SW480 (cell line): Measurements from ENCODE around the gene SHPK.

Source experiments
- DNase-seq: peaks from one replicate; pipeline ENCODE4 v3.0.0-alpha.2; 2016; ENCODE audit warnings: low spot score

The SHPK gene, protein sequence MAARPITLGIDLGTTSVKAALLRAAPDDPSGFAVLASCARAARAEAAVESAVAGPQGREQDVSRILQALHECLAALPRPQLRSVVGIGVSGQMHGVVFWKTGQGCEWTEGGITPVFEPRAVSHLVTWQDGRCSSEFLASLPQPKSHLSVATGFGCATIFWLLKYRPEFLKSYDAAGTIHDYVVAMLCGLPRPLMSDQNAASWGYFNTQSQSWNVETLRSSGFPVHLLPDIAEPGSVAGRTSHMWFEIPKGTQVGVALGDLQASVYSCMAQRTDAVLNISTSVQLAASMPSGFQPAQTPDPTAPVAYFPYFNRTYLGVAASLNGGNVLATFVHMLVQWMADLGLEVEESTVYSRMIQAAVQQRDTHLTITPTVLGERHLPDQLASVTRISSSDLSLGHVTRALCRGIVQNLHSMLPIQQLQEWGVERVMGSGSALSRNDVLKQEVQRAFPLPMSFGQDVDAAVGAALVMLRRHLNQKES

DNA sequence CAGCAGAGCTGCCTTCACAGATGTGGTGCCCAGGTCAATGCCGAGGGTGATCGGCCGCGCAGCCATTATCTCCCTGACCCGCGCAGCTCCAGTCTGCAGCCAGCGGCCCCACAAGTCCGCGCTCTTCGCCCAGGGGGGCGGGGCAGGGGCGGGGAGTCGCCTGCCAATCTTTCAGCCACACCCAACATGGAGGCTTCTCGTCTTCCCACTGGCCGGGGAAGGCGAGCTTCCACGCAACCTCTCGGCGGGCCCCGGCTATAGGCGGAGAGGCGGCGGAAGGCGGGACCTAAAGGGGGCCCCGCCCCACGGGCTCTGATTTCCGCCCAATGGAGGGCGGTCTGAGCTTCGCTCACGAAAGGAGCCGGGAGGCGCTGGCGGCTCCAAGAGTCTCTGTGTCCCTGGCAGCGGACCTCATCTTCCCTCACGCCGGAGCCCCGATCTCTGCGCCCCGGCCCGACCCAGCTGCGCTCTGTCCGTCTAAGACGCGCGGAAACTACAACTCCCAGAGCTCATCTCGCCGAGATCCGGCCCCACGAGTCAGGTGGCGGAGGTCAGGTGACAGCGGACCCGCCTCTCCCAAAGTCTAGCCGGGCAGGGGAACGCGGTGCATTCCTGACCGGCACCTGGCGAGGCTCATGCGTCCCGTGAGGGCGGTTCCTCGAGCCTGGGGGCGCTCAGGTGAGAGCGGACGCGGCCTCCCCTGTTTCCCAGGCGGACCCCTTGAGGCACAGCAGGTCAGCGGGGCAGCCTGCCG, at the start of gene SHPK, which contains the start of gene CTNS:
SHPK (minus strand) TSS at position 97 of the 754 bp plus-strand sequence; CDS start at position 66, 31 bp downstream.
CTNS (plus strand) TSS at position 607 of the 754 bp plus-strand sequence. CDS start 3,447 bp downstream, outside the sequence.
- DNase-seq: peak; percentile 97

- no peak for DNase-seq
Measured at GRCh38 chr17:3685174-3685573, 49.1 kb upstream of the SHPK start.

GRCh38 chr17:3683054-3683511, 47.0 kb upstream of the SHPK start:
- peak; percentile 55 for DNase-seq

DNA sequence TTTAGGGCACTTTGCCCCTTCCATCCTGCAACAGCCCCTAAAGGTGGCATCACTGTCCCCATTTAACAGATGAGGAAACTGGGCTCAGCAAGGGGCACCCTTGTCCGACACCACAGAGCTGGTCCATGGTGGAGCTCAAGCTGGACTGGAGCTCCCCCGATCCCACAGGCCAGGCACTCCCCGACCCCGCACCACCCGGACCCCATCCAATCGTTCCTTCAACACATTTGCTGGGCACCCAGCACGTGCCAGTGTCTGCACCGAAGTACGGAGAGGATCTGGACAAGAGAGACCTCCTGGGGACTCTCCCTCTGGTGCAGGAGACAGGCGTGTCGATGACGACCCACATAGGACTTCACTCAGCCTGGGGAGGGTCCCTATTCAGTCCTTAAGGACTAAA, 46.0 kb upstream of the SHPK start:
- no peak for DNase-seq

DNA sequence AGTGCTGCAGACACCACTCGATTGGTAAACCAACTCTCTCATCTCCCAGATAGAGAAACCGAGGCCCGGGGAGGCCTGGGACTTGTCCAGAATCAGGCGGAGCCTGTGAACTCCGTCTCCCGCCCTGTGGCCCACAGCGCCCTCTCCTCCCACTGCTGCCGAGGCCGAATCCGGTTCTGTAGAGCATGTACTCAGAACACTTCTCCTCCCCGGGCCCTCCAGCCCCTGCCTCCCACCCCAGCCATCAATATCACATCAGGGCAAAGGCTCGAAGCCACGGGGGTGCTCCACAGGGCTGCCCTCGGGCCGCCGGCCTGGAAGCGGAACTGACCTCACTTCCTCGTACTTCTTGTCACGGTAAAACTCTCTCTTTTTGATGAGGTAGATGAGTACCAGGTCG, 45.5 kb upstream of the SHPK start:
- DNase-seq: no peak

DNA sequence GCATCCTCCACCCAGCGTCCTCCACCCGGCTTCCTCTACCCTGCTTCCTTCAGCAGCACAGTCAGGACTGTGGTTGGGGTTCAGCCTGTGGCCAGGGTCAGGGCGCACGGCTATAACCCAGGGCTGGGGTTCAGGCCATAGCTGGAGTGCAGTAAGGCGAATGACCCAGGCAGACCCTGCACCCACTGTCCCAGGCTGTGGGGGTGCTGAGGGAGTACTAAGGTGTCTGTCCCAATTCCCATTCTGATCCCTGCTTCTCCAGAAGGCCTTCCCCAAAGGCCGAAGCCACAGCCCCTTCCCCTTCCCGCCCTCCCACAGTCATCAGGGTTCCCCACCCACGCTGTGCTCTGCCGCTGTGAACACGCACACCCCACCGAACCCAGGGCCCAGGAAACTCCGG, 45.0 kb upstream of the SHPK start:
- DNase-seq: no peak

DNA sequence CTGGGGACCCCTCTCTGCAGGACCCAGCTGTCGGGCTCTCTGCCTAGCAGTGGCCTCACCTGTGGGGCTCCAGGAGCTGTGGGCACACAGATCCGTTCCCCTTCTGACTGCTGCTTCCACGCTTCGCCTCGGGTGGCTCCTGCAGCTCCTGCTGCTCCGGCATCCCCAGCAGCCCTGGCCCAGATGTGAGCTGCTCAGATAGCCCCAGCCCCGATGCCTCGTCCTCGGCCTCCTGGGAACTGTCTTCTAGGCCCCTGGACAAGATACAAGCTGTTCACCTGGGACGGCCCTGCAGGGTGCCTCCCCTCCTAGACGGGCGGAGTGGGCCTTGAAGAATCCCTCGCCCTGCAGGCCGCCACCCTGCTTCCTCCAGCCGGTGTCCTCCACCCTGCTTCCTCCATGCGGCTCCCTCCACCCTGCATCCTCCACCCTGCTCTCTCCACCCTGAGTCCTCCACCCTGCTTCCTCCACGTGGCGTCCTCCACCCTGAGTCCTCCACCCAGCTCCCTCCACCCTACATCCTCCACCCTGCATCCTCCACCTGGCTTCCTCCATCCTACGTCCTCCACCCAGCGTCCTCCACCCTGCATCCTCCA, 43.6 kb upstream of the SHPK start:
- no peak for DNase-seq

GRCh38 chr17:3678821-3679530, 42.9 kb upstream of the SHPK start:
- no peak for DNase-seq

GRCh38 chr17:3678095-3678820, 42.2 kb upstream of the SHPK start:
- DNase-seq: no peak

- DNase-seq: no peak
Measured at GRCh38 chr17:3675886-3676285, 39.8 kb upstream of the SHPK start.

DNA sequence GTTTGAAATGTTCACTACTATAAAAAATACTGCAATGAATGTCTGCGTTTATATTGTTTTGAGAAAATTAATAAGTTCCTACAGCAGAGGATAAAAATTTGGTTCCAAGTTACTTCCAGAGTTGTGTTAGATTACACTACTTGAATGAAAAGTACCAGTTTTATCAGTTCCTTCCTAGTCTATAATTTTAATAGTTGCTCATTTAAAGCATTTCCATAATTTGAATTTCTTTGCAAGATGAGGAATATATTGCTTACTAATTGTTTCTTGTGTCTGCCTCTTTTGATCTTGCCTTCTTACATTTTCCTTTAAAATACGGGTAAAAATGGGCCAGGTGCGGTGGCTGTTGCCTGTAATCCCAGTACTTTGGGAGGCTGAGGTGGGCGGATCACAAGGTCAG, 36.5 kb upstream of the SHPK start:
- DNase-seq: no peak

- DNase-seq: no peak
Measured at GRCh38 chr17:3669548-3669947, 33.5 kb upstream of the SHPK start.

GRCh38 chr17:3669085-3669347, 33.0 kb upstream of the SHPK start:
- DNase-seq: no peak

DNA sequence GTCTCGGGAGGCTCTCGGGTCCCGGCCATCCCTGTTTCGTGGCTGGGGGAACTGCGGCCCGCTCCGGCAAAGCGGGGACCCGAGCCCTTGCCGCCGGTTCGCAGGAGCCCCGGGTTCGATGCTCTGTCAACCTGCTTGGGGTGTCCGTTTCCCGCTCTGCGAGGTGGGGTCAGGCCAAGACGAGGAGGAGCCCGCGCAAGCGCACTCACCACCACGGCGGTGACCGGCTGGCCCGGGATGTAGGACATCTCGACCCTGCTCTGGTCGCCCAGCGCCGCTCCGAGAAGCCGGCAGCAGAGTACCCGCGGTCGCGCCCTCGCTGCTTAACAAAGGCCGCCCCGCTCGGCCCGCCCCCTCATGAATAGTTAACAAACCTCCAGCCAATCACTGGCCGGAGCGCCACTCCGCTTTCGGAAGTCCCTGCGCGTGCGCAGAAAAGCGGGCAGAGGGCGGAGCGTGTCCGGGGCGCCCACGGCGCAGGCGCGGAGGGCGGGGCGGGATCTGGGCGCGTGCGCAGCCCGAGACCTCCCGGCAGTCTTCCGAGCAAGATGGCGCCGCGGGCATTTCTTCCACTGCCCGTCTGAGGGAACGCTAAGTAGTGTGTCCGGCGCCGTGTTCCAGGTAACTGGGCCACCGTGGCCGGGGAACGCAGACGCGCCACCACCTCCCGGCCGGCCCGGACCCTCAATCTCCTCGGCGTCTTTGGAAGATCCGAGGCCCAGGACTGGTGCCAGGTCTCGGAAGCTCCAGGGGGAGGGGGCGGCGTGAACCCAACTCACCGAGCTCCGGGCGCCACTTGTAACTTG, 32.4 kb upstream of the SHPK start, which contains the start of the genes EMC6 and TAX1BP3:
EMC6 (plus strand) TSS at position 534 of the 806 bp plus-strand sequence. CDS start 335 bp downstream, outside the sequence.
TAX1BP3 (minus strand) TSS at position 300 of the 806 bp plus-strand sequence; CDS start at position 248, 52 bp downstream.
- peak; percentile 97 for DNase-seq

DNA sequence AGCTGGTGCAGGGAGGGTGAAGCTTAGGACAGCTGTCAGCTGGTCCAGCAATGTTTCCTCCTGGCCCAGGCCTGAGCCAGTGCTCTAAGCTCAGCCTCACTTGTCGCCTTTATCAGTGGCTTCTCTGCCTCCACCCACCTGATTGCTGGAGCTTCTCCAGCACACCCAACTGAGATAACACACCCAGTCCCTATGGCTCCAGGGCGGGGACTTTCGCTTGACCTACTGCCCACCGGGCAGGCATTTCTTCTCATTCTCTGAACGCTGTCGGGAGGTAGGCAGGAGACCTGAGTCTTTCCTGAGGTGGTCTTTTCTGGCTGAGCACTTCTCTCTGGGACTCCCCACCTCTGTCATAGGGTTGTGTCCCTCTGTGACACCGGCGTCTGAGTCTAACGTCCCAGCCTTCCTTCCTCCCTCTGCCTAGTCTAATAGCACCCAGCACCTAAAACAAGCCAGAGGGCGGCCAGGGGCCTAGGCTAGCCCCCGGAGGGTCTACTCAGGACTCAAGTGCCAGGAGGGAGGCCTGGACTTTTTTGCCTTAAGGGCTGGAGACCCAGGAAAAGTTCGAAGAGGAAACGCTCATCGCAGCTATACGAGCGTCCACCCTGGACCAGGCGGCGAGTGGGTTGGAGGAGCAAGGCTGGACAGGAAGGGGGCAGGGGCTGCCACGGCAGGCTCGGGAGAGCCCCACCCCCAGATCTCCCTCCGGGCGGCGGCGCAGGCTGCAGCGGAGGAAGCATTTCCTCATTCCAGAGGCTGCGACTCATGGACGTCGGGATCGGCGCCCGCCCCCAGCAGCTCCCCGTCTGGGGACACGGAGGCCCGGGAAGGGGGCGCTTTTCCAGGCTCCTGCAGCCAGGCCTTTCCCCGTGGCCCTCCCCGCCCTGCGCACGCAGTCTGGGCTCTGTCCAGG, 31.6 kb upstream of the SHPK start:
- peak; percentile 87 for DNase-seq

DNA sequence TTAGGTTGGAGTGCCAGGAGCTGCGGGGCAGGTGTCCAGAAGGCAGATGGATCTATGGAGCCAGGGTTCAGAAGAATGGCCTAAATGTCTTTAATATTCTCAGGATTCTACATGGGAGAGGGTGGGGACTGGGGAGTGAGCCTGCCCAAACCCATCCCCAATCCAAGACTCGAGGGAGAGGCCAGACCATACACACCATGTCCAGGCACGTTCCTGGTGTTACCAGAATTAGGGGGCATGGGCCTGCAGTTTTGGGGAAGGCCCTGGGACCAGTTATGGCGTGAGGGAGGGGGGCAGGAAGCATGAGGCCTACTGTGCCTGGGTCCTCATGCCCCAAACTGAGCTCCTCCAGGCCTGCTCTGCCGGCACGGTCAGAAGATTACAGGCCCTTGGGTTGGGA, 30.5 kb upstream of the SHPK start:
- no peak for DNase-seq

- DNase-seq: no peak
Measured at GRCh38 chr17:3665834-3666233, 29.8 kb upstream of the SHPK start.

DNA sequence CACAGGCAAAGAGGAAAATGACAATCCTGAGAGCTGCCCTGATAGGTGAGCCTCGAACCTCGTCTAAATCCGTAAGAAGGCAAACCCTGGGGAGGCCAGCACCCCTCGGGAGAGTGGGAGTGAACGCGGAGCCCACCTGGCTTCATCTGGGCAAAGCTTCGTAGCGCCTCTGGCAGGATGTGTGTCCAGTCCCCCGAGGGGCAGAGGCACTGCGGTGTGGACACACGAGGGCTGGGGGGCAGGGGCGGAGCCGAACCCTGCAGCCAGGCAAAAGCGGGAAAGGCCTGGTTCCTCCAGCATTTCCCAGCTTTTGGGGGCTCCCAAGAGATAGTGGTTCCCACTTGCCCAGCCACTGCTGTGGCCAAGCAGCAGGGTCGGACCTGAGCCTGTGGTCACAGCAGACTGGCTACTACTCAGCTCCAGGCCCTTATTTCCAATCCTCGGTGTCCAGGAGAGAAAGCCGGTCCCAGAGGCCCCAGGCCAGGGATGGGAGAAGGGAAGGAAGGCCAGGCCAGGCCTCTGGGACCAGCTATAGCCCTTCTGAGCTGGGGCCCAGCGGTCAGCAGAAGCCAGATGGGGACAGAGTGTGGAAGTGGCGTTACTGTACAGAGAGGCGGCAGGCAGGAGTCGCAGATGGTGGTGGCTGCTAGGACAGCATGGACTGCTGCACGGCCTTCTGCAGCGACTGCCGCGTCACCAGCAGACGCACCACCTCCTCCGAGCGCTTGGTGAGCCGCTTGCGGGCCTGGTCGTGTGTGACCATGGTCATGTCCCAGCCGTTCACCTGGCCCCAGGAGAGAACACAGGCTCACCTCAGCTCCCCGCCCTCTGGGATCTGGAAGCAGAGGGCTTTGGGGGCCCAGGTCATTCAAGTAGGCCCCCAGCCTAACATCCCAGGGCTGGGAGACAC, 27.3 kb upstream of the SHPK start:
- DNase-seq: no peak
